Small intestine (tissue), 7 donors: Measurements from ENCODE around the gene PLXNA3. TPM values are rescaled to one million over a fixed set of nuclear protein-coding genes. Genes with fewer than 3 reads are reported as not detected.
A peak's percentile ranks its signal among the peaks of the same experiment; 100 is the strongest.

Experiments
- DNase-seq, 2 donors: peaks; one replicate each; pipeline versions ENCODE4 v3.0.0 to v3.0.0-alpha.2; 2013
- FAIRE-seq: peaks from 2 replicates; lab custom pipeline; 2012; peaks lifted over from hg19 to GRCh38; lab: Jason Lieb, UNC
- H3K27ac ChIP-seq, 3 donors: one replicate each; pipeline ENCODE4 v1.5.1; 2013; ENCODE audit warnings: low read length in 2 of 3, mild to moderate bottlenecking in 2 of 3, control low read depth in 1 of 3, inconsistent platforms in 1 of 3, low read depth in 1 of 3, moderate library complexity in 1 of 3
- H3K27me3 ChIP-seq, 3 donors: one replicate each; pipeline ENCODE4 v1.6.1; 2013; ENCODE audit warnings: low read length in 3 of 3, inconsistent platforms in 1 of 3; ENCODE audit not compliant: control insufficient read depth in 3 of 3, insufficient read depth in 3 of 3
- H3K36me3 ChIP-seq, 3 donors: one replicate each; pipeline ENCODE4 v1.6.1; 2013; ENCODE audit warnings: low read length in 3 of 3, inconsistent platforms in 1 of 3, low read depth in 1 of 3, mild to moderate bottlenecking in 1 of 3, moderate library complexity in 1 of 3; ENCODE audit not compliant: control insufficient read depth in 3 of 3, insufficient read depth in 2 of 3
- H3K4me1 ChIP-seq, 3 donors: one replicate each; pipeline ENCODE4 v1.6.1; 2013; ENCODE audit warnings: low read length in 2 of 3, inconsistent platforms in 1 of 3, low read depth in 1 of 3, mild to moderate bottlenecking in 1 of 3, moderate library complexity in 1 of 3; ENCODE audit not compliant: control insufficient read depth in 3 of 3, insufficient read depth in 2 of 3
- H3K4me3 ChIP-seq, 3 donors: one replicate each; pipeline ENCODE4 v1.5.1; 2013; ENCODE audit warnings: low read length in 3 of 3, control low read depth in 1 of 3, inconsistent platforms in 1 of 3, low read depth in 1 of 3, mild to moderate bottlenecking in 1 of 3, moderate library complexity in 1 of 3
- H3K9me3 ChIP-seq, 2 donors: one replicate each; pipeline ENCODE4 v1.6.1; 2013; ENCODE audit warnings: low read depth in 1 of 2, low read length in 1 of 2; ENCODE audit not compliant: control insufficient read depth in 2 of 2, insufficient read depth in 1 of 2
- WGBS, 3 donors: extraction: QIAGEN DNeasy Blood & Tissue Kit; methylation state at CpG; one replicate each; pipeline ENCODE4 v1.1.7; 2013; 5-methylcytosine and 5-hydroxymethylcytosine counted together
- polyA plus RNA-seq, 4 donors: library from polyadenylated mRNA; stranded (reverse) in 3 of 4; unstranded in 1 of 4; fragments of 200-250 nt in 3 of 4; fragments of 120-200 nt in 1 of 4; gene quantifications; one replicate each; pipeline versions ENCODE4 v1.2.1 to v1.2.3, GENCODE V29; 2013
- donor health status: healthy with polysubstance abuse.
- donor health status: control.
- donor health status: control.
- donor health status: Bipolar disorder and iron deficiency.
- donor health status: healthy.

The PLXNA3 gene
- polyA plus RNA-seq, 4 donors, result 3.2 to 30.1 (median 9.6) TPM

DNA sequence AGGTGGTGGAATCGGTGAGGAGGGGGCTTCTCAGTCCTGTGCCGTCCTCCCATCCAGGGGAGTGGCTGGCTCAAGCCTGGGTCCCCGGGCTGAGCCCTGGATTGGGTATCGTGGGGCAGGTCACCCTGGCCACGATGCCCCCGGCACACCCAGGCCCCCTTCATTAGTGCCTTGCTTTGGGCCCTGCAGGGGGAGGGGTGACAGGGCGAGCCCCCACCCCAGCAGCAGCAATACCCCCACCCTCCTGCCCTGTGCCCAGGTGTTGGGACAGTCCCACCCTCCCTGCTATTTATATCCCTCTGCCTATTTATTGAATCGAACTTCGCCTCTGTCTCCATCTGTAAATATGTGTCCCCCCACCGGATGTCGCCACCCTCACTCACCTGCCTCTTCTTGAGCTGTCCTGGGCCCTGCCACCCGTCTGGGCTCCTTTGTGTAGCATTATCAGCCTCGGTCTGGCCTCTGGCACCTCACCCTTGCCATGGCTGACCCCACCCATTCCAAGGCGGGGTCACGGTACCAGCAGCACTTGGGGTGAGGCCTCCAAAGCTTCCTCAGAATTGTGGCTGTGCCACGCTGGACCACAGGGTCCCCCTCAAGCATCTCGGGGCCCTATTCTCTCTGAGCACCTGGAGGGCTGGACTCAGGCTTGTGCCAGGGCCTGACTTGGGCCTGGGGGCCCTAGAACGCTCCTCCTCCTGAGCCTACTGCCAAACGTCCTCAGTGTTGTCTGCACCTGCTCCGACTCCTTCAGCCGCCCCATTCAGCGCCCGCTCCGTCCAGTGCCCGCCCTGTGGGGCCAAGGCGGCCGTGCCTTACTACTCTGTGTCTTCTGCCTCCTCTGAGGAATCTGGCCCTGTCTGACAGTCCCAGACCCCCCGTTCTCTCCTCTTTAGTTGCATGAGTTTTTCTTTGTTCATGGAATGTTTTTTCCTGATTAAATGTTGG is 14.9 kb downstream of the PLXNA3 start:
- H3K4me3 ChIP-seq, result no peak overlapping the region
- no peaks in the 10 kb centered on the region for H3K9me3 ChIP-seq
- H3K27me3 ChIP-seq, result no peaks in the 10 kb centered on the region
- no peak overlapping the region for H3K27ac ChIP-seq
- peaks cover 0 to 63% (median 2%) of the 10 kb centered on the region in 3 donors for H3K36me3 ChIP-seq
- H3K4me1 ChIP-seq, result no peaks in the 10 kb centered on the region
- FAIRE-seq, result no peak
- peak in 1 of 2 donors; percentile 51 for DNase-seq
- WGBS, 3 donors, result 48 to 74% (median 64%) methylated on average over 14 to 28 of the region's 28 CpGs

GRCh38 chrX:154473683-154474082 is 15.6 kb downstream of the PLXNA3 start:
- Histone ChIP-seq H3K9me3 (no peaks in the 10 kb centered on the region), H3K27me3 (no peaks in the 10 kb centered on the region), H3K36me3 (peaks cover 0 to 56% (median 2%) of the 10 kb centered on the region in 3 donors), H3K27ac (no peak overlapping the region), H3K4me1 (no peaks in the 10 kb centered on the region), H3K4me3 (no peak overlapping the region)
- FAIRE-seq (no peak), DNase-seq (no peak)
- 78 to 84% (median 82%) methylated on average over 7 of the region's 7 CpGs for WGBS, 3 donors

GRCh38 chrX:154476821-154477220 is 18.7 kb downstream of the PLXNA3 start:
- H3K36me3 ChIP-seq, result peaks cover 0 to 25% (median 0%) of the 10 kb centered on the region in 3 donors
- 75 to 84% (median 83%) methylated on average over 8 of the region's 8 CpGs for WGBS, 3 donors
- FAIRE-seq (no peak), DNase-seq (no peak)
- no peaks in the 10 kb centered on the region for H3K9me3 ChIP-seq
- peaks cover 0 to 5% (median 0%) of the 10 kb centered on the region in 3 donors for H3K4me1 ChIP-seq
- no peaks in the 10 kb centered on the region for H3K27me3 ChIP-seq
- H3K4me3 ChIP-seq, result no peak overlapping the region
- no peak overlapping the region for H3K27ac ChIP-seq

DNA sequence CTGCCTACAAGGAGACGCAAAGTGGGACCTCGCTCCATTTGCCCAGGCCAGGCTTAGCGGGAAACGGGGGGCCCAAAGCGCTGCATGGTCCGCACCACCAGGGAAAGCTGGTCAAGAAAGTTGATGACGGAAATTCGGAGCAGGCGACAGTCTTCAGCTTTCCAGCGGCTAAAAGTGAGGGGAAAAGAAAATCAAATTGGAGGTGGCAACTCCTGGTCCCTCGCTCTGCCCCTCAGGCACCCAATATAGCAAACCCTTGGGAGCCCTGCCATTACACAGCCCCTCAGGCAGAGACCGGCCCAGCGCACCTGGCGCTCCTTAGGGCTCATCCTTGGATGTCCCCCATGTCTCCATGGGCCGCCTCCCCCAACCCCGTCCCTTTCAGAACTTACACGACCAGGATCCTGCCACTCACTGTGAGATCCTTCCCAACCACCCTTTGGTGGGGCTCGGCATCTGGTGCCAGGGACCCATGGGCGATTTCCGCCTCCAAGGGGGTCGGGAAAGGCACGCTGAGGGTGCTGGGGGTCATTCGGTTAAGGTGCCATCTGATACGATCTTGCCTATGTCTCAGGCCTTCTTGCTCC is 19.9 kb downstream of the PLXNA3 start:
- Histone ChIP-seq H3K27ac (peak overlapping the region in 1 of 3 donors; percentile 58), H3K27me3 (no peaks in the 10 kb centered on the region), H3K4me3 (peak overlapping the region in 2 of 3 donors; percentile 52 to 55), H3K9me3 (no peaks in the 10 kb centered on the region), H3K4me1 (peaks cover 0 to 5% (median 0%) of the 10 kb centered on the region in 3 donors), H3K36me3 (peaks cover 0 to 15% (median 0%) of the 10 kb centered on the region in 3 donors)
- FAIRE-seq (no peak), DNase-seq (no peak)
- 60 to 76% (median 62%) methylated on average over 22 to 24 of the region's 24 CpGs for WGBS, 3 donors

- Histone ChIP-seq H3K9me3 (no peaks in the 10 kb centered on the region), H3K27ac (peak within 1 kb of the TSS; percentile 34 to 93 (median 90)), H3K4me3 (peak within 1 kb of the TSS; percentile 41 to 55 (median 52)), H3K27me3 (no peaks in the 10 kb centered on the region), H3K4me1 (peaks cover 0 to 5% (median 0%) of the 10 kb centered on the region in 3 donors), H3K36me3 (peaks cover 0 to 12% (median 0%) of the 10 kb centered on the region in 3 donors)
- 2 to 54% (median 5%) methylated on average over 42 to 85 of the region's 85 CpGs for WGBS, 3 donors
- peak; percentile 85 to 94 for DNase-seq
- FAIRE-seq, result no peak
Measured at GRCh38 chrX:154478728-154479622, 20.9 kb downstream of the PLXNA3 start, which contains the start of gene LAGE3. Gene LAGE3 (minus strand): TSS chrX:154479281. CDS start chrX:154478915, 366 bp downstream.

- Histone ChIP-seq H3K36me3 (peaks cover 0 to 27% (median 0%) of the 10 kb centered on the region in 3 donors), H3K9me3 (no peaks in the 10 kb centered on the region), H3K27ac (no peak overlapping the region), H3K27me3 (no peaks in the 10 kb centered on the region), H3K4me1 (peaks cover 0 to 20% (median 0%) of the 10 kb centered on the region in 3 donors), H3K4me3 (no peak overlapping the region)
- FAIRE-seq (no peak), DNase-seq (no peak)
- 80 to 98% (median 90%) methylated on average over 3 to 5 of the region's 5 CpGs for WGBS, 3 donors
Measured at GRCh38 chrX:154481195-154481594, 23.1 kb downstream of the PLXNA3 start.

GRCh38 chrX:154481911-154482601 is 24.0 kb downstream of the PLXNA3 start:
- Histone ChIP-seq H3K36me3 (peaks cover 0 to 23% (median 0%) of the 10 kb centered on the region in 3 donors), H3K4me1 (peaks cover 0 to 20% (median 0%) of the 10 kb centered on the region in 3 donors), H3K4me3 (no peak overlapping the region), H3K9me3 (no peaks in the 10 kb centered on the region), H3K27me3 (no peaks in the 10 kb centered on the region), H3K27ac (no peak overlapping the region)
- DNase-seq, result no peak
- FAIRE-seq, result no peak
- WGBS, 3 donors, result 77 to 86% (median 83%) methylated on average over 14 of the region's 14 CpGs
